ENCODE results near the gene DPCD. TPM values are rescaled to one million over a fixed set of nuclear protein-coding genes. Genes with fewer than 3 reads are reported as not detected.

The DPCD gene
- polyA plus RNA-seq, 1 donor = 17.4 TPM

- Histone ChIP-seq H3K4me1 (ENCODE audit: control insufficient read depth, insufficient read depth, low read length) (no peaks in the 10 kb centered on the region), H3K27me3 (ENCODE audit: control insufficient read depth, insufficient read depth, low read length) (no peaks in the 10 kb centered on the region), H3K4me3 (ENCODE audit: low read length) (no peak overlapping the region), H3K36me3 (ENCODE audit: control insufficient read depth, insufficient read depth, low read length) (peaks cover 79% of the 10 kb centered on the region), H3K9me3 (ENCODE audit: control insufficient read depth, low read depth, low read length) (no peaks in the 10 kb centered on the region), H3K27ac (ENCODE audit: low read length) (no peak overlapping the region)
- WGBS (ENCODE audit: insufficient coverage, low lambda C conversion rate) = no CpG with 5 or more reads among the region's 6 CpGs
- no peak for DNase-seq
These were observed 24.0 kb downstream of the DPCD start for GRCh38 chr10:101612086-101612485.

- no peak for DNase-seq
- WGBS (ENCODE audit: insufficient coverage, low lambda C conversion rate) = no CpG with 5 or more reads among the region's 10 CpGs
- H3K36me3 ChIP-seq (ENCODE audit: control insufficient read depth, insufficient read depth, low read length) = peaks cover 79% of the 10 kb centered on the region
- no peaks in the 10 kb centered on the region for H3K4me1 ChIP-seq (ENCODE audit: control insufficient read depth, insufficient read depth, low read length)
- no peak overlapping the region for H3K4me3 ChIP-seq (ENCODE audit: low read length)
- H3K27me3 ChIP-seq (ENCODE audit: control insufficient read depth, insufficient read depth, low read length) = no peaks in the 10 kb centered on the region
- H3K27ac ChIP-seq (ENCODE audit: low read length) = no peak overlapping the region
- H3K9me3 ChIP-seq (ENCODE audit: control insufficient read depth, low read depth, low read length) = no peaks in the 10 kb centered on the region
These were observed 24.8 kb downstream of the DPCD start for GRCh38 chr10:101612872-101613271.

GRCh38 chr10:101613646-101614045 is 25.5 kb downstream of the DPCD start:
- no peak for DNase-seq
- H3K9me3 ChIP-seq (ENCODE audit: control insufficient read depth, low read depth, low read length) = no peaks in the 10 kb centered on the region
- no peaks in the 10 kb centered on the region for H3K27me3 ChIP-seq (ENCODE audit: control insufficient read depth, insufficient read depth, low read length)
- no CpG with 5 or more reads among the region's 3 CpGs for WGBS (ENCODE audit: insufficient coverage, low lambda C conversion rate)
- H3K4me1 ChIP-seq (ENCODE audit: control insufficient read depth, insufficient read depth, low read length) = no peaks in the 10 kb centered on the region
- no peak overlapping the region for H3K4me3 ChIP-seq (ENCODE audit: low read length)
- no peak overlapping the region for H3K27ac ChIP-seq (ENCODE audit: low read length)
- H3K36me3 ChIP-seq (ENCODE audit: control insufficient read depth, insufficient read depth, low read length) = peaks cover 77% of the 10 kb centered on the region

- Histone ChIP-seq H3K4me3 (ENCODE audit: low read length) (no peak overlapping the region), H3K27ac (ENCODE audit: low read length) (no peak overlapping the region), H3K36me3 (ENCODE audit: control insufficient read depth, insufficient read depth, low read length) (peaks cover 74% of the 10 kb centered on the region), H3K27me3 (ENCODE audit: control insufficient read depth, insufficient read depth, low read length) (no peaks in the 10 kb centered on the region), H3K4me1 (ENCODE audit: control insufficient read depth, insufficient read depth, low read length) (no peaks in the 10 kb centered on the region), H3K9me3 (ENCODE audit: control insufficient read depth, low read depth, low read length) (no peaks in the 10 kb centered on the region)
- WGBS (ENCODE audit: insufficient coverage, low lambda C conversion rate) = no CpG with 5 or more reads among the region's 13 CpGs
- no peak for DNase-seq
These were observed 26.8 kb downstream of the DPCD start for GRCh38 chr10:101614663-101615524.

- WGBS (ENCODE audit: insufficient coverage, low lambda C conversion rate) = no CpG with 5 or more reads among the region's 5 CpGs
- peaks cover 74% of the 10 kb centered on the region for H3K36me3 ChIP-seq (ENCODE audit: control insufficient read depth, insufficient read depth, low read length)
- DNase-seq = no peak
These were observed 27.5 kb downstream of the DPCD start for GRCh38 chr10:101615525-101616116.

GRCh38 chr10:101616415-101617101 is 28.4 kb downstream of the DPCD start:
- DNase-seq = no peak
- H3K36me3 ChIP-seq (ENCODE audit: control insufficient read depth, insufficient read depth, low read length) = peaks cover 72% of the 10 kb centered on the region
- no peak overlapping the region for H3K27ac ChIP-seq (ENCODE audit: low read length)
- no peaks in the 10 kb centered on the region for H3K9me3 ChIP-seq (ENCODE audit: control insufficient read depth, low read depth, low read length)
- H3K27me3 ChIP-seq (ENCODE audit: control insufficient read depth, insufficient read depth, low read length) = no peaks in the 10 kb centered on the region
- WGBS (ENCODE audit: insufficient coverage, low lambda C conversion rate) = no CpG with 5 or more reads among the region's 9 CpGs
- H3K4me3 ChIP-seq (ENCODE audit: low read length) = no peak overlapping the region
- no peaks in the 10 kb centered on the region for H3K4me1 ChIP-seq (ENCODE audit: control insufficient read depth, insufficient read depth, low read length)

More at GRCh38 chr10:101615525-101616116, 27.5 kb downstream of the DPCD start:
- no peak overlapping the region for H3K4me3 ChIP-seq (ENCODE audit: low read length)
- no peak overlapping the region for H3K27ac ChIP-seq (ENCODE audit: low read length)
- no peaks in the 10 kb centered on the region for H3K27me3 ChIP-seq (ENCODE audit: control insufficient read depth, insufficient read depth, low read length)
- no peaks in the 10 kb centered on the region for H3K9me3 ChIP-seq (ENCODE audit: control insufficient read depth, low read depth, low read length)
- no peaks in the 10 kb centered on the region for H3K4me1 ChIP-seq (ENCODE audit: control insufficient read depth, insufficient read depth, low read length)

- Histone ChIP-seq H3K9me3 (ENCODE audit: control insufficient read depth, low read depth, low read length) (no peaks in the 10 kb centered on the region), H3K36me3 (ENCODE audit: control insufficient read depth, insufficient read depth, low read length) (peaks cover 71% of the 10 kb centered on the region), H3K27me3 (ENCODE audit: control insufficient read depth, insufficient read depth, low read length) (no peaks in the 10 kb centered on the region), H3K4me3 (ENCODE audit: low read length) (no peak overlapping the region), H3K27ac (ENCODE audit: low read length) (no peak overlapping the region), H3K4me1 (ENCODE audit: control insufficient read depth, insufficient read depth, low read length) (no peaks in the 10 kb centered on the region)
- DNase-seq = no peak
- 86% methylated on average over 2 of the region's 8 CpGs for WGBS (ENCODE audit: insufficient coverage, low lambda C conversion rate)
These were observed 29.1 kb downstream of the DPCD start for GRCh38 chr10:101617102-101617823.

GRCh38 chr10:101617824-101618568 is 29.9 kb downstream of the DPCD start:
- peaks cover 71% of the 10 kb centered on the region for H3K36me3 ChIP-seq (ENCODE audit: control insufficient read depth, insufficient read depth, low read length)
- H3K27me3 ChIP-seq (ENCODE audit: control insufficient read depth, insufficient read depth, low read length) = no peaks in the 10 kb centered on the region
- no peaks in the 10 kb centered on the region for H3K4me1 ChIP-seq (ENCODE audit: control insufficient read depth, insufficient read depth, low read length)
- no peak overlapping the region for H3K4me3 ChIP-seq (ENCODE audit: low read length)
- no peak overlapping the region for H3K27ac ChIP-seq (ENCODE audit: low read length)
- WGBS (ENCODE audit: insufficient coverage, low lambda C conversion rate) = 70% methylated on average over 2 of the region's 4 CpGs
- no peaks in the 10 kb centered on the region for H3K9me3 ChIP-seq (ENCODE audit: control insufficient read depth, low read depth, low read length)
- no peak for DNase-seq

- WGBS (ENCODE audit: insufficient coverage, low lambda C conversion rate) = no CpG with 5 or more reads among the region's 2 CpGs
- no peaks in the 10 kb centered on the region for H3K9me3 ChIP-seq (ENCODE audit: control insufficient read depth, low read depth, low read length)
- H3K36me3 ChIP-seq (ENCODE audit: control insufficient read depth, insufficient read depth, low read length) = peaks cover 68% of the 10 kb centered on the region
These were observed 30.8 kb downstream of the DPCD start for GRCh38 chr10:101618871-101619270.

More at GRCh38 chr10:101618871-101619270, 30.8 kb downstream of the DPCD start:
- no peak for DNase-seq
- no peaks in the 10 kb centered on the region for H3K27me3 ChIP-seq (ENCODE audit: control insufficient read depth, insufficient read depth, low read length)
- H3K27ac ChIP-seq (ENCODE audit: low read length) = no peak overlapping the region
- no peak overlapping the region for H3K4me3 ChIP-seq (ENCODE audit: low read length)
- no peaks in the 10 kb centered on the region for H3K4me1 ChIP-seq (ENCODE audit: control insufficient read depth, insufficient read depth, low read length)

Measured in large intestine (tissue), 3 donors.